ENCODE data around the gene ZDHHC7. TPM values are rescaled to one million over a fixed set of nuclear protein-coding genes. Genes with fewer than 3 reads are reported as not detected.

The ZDHHC7 gene
- total and polyA plus RNA-seq, 9 of the 15 experiments (the other 6 are each of a cell fraction or from before 2014, with no cell fraction given): 1.7 to 49.7 (median 37.4) TPM

- TF ChIP-seq GMEB1 (CRISPR knock-in tag; IDR thresholded peaks at IDR 0.05) (0 out of 2 replicates have a peak, but pooled peaks have one; percentile 38), HIVEP1 (CRISPR knock-in tag; IDR thresholded peaks at IDR 0.05) (no peak), CEBPG (CRISPR knock-in tag; IDR thresholded peaks at IDR 0.05) (no peak), CEBPG (tag; conservative IDR thresholded peaks at IDR 0.05 in 1 of 2, IDR thresholded peaks at IDR 0.05 in 1 of 2) (no peak), ZNF695 (CRISPR knock-in tag; IDR thresholded peaks at IDR 0.05) (no peak), NCOA4 (IDR thresholded peaks at IDR 0.05; ENCODE audit: partially characterized antibody) (no peak), CHD4 (IDR thresholded peaks at IDR 0.05; ENCODE audit: insufficient read depth, insufficient replicate concordance, low read depth, low read length, poor library complexity, severe bottlenecking) (peak; percentile 64), ZNF77 (CRISPR knock-in tag; IDR thresholded peaks at IDR 0.05) (no peak), HNRNPH1 (optimal IDR thresholded peaks at IDR 0.05; ENCODE audit: low read depth, low read length) (no peak), ILK (tag; IDR thresholded peaks at IDR 0.05; ENCODE audit: borderline replicate concordance, low read depth) (no peak), PTBP1 (IDR thresholded peaks at IDR 0.05; ENCODE audit: low read depth, low read length) (no peak), ZNF12 (CRISPR knock-in tag; IDR thresholded peaks at IDR 0.05) (peak; percentile 60; the same call in 1 of the 2 replicates), ZNF239 (CRISPR knock-in tag; IDR thresholded peaks at IDR 0.05) (peak; percentile 70), MAFF (IDR thresholded peaks at IDR 0.05; ENCODE audit: low read length) (peak; percentile 51; the same call in 1 of the 2 replicates), CXXC5 (CRISPR knock-in tag; IDR thresholded peaks at IDR 0.05) (peak; percentile 97), SIN3B (IDR thresholded peaks at IDR 0.05; ENCODE audit: low read depth) (no peak), DACH1 (IDR thresholded peaks at IDR 0.05; ENCODE audit: partially characterized antibody) (no peak), SMARCA4 (IDR thresholded peaks at IDR 0.05) (peak; percentile 91), NBN (IDR thresholded peaks at IDR 0.05; ENCODE audit: low read depth) (peak; percentile 96), ZNF217 (CRISPR knock-in tag; IDR thresholded peaks at IDR 0.05) (no peak), TCF15 (CRISPR knock-in tag; IDR thresholded peaks at IDR 0.05) (no peak), MBD1 (CRISPR knock-in tag; IDR thresholded peaks at IDR 0.05) (no peak), MLX (CRISPR knock-in tag; conservative IDR thresholded peaks at IDR 0.05) (no peak), HNRNPL (IDR thresholded peaks at IDR 0.05; ENCODE audit: low read depth, low read length) (0 out of 2 replicates have a peak, but pooled peaks have one; percentile 19), NFRKB (IDR thresholded peaks at IDR 0.05; ENCODE audit: low read depth) (peak; percentile 74)
These were observed 35.9 kb upstream of the ZDHHC7 start (continued) for GRCh38 chr16:85046931-85047866.

Data from K562 (cell line).